Gastroesophageal sphincter (tissue), 4 donors: Measurements from ENCODE around the gene MACF1. TPM values are rescaled to one million over a fixed set of nuclear protein-coding genes. Genes with fewer than 3 reads are reported as not detected.
A peak's percentile ranks its signal among the peaks of the same experiment; 100 is the strongest.

Source experiments
- ATAC-seq: fragments of 150-250 bp; one replicate; pipeline ENCODE4 v1.9.1; 2016; ENCODE audit warnings: mild to moderate bottlenecking, moderate library complexity
- H3K27ac ChIP-seq, 4 donors: fragments of 200-600 bp; sonication (generic) in 3 of 4; 1 replicate in 3 of 4; 2 replicates in 1 of 4; pipeline ENCODE4 v1.5.1; 2016 to 2019
- H3K27me3 ChIP-seq: fragments of 200-600 bp; sonication (generic); one replicate; pipeline ENCODE4 v1.5.1; 2019
- H3K36me3 ChIP-seq, 2 donors: fragments of 200-600 bp; sonication (generic); one replicate each; pipeline ENCODE4 v1.5.1; 2019; ENCODE audit warnings: control low read depth in 1 of 2
- H3K4me1 ChIP-seq, 3 donors: fragments of 200-600 bp; sonication (generic); 1 replicate in 2 of 3; 2 replicates in 1 of 3; pipeline ENCODE4 v1.5.1; 2016 to 2019; ENCODE audit warnings: control low read depth in 2 of 3
- H3K4me3 ChIP-seq, 2 donors: fragments of 200-600 bp; sonication (generic); one replicate each; pipeline ENCODE4 v1.5.1; 2019; ENCODE audit warnings: mild to moderate bottlenecking in 1 of 2, moderate library complexity in 1 of 2
- H3K9me3 ChIP-seq, 3 donors: fragments of 200-600 bp; sonication (generic); one replicate each; pipeline ENCODE4 v1.5.1; 2017 to 2019; ENCODE audit warnings: control low read depth in 2 of 3
- CTCF ChIP-seq, 4 experiments: fragments of 200-600 bp in 2 of 4; fragments of 450-650 bp in 2 of 4; sonication (generic) in 1 of 4; IDR thresholded peaks; one replicate each; pipeline ENCODE4 v1.5.1; 2017 to 2019; ENCODE audit warnings: antibody characterized with exemption in 4 of 4, mild to moderate bottlenecking in 2 of 4, moderate library complexity in 2 of 4
- EP300 ChIP-seq: sonication (generic); formaldehyde crosslinking; IDR thresholded peaks from one replicate; pipeline ENCODE4 v1.6.1; 2017; ENCODE audit warnings: antibody characterized with exemption, mild to moderate bottlenecking
- POLR2A ChIP-seq, 2 donors: fragments of 450-650 bp; IDR thresholded peaks; one replicate each; pipeline ENCODE4 v1.6.1; 2017; ENCODE audit warnings: antibody characterized with exemption in 2 of 2, mild to moderate bottlenecking in 2 of 2, moderate library complexity in 1 of 2
- POLR2AphosphoS5 ChIP-seq: sonication (generic); formaldehyde crosslinking; IDR thresholded peaks from one replicate; pipeline ENCODE4 v1.6.1; 2017; ENCODE audit warnings: antibody characterized with exemption
- WGBS, 2 donors: methylation state at CpG; one replicate each; pipeline ENCODE4 v1.1.5; 2018; ENCODE audit warnings: low coverage in 1 of 2; 5-methylcytosine and 5-hydroxymethylcytosine counted together
- total RNA-seq, 4 donors: library from RNA; depleted of rRNA; stranded (reverse); fragments of >200 nt; gene quantifications; one replicate each; pipeline ENCODE4 v1.1.0, GENCODE V29; 2016

MACF1 gene
- total RNA-seq, 4 donors from 2014 or later = 454 to 752 (median 541) TPM

- no peaks in the 10 kb centered on the region for H3K9me3 ChIP-seq
- no peaks in the 10 kb centered on the region for H3K36me3 ChIP-seq
- 40 to 52% methylated on average over 4 to 7 of the region's 11 CpGs for WGBS, 2 donors
- H3K4me1 ChIP-seq = peaks cover 31 to 88% (median 32%) of the 10 kb centered on the region in 3 donors
- H3K4me3 ChIP-seq = peak overlapping the region; percentile 11 to 22
- H3K27me3 ChIP-seq = no peaks in the 10 kb centered on the region
- peak; percentile 13 for ATAC-seq
- TF ChIP-seq POLR2AphosphoS5 = no peak
- no peak for TF ChIP-seq CTCF (IDR thresholded peaks at IDR 0.05)
- TF ChIP-seq EP300 = no peak
- no peak for TF ChIP-seq POLR2A (IDR thresholded peaks at IDR 0.05)
- H3K27ac ChIP-seq = peak overlapping the region; percentile 55 to 76 (median 67)
These were observed 10.7 kb downstream of the MACF1 start for GRCh38 chr1:39214998-39215873.

- WGBS, 2 donors = 59 to 66% methylated on average over 4 of the region's 4 CpGs
- Histone ChIP-seq H3K27me3 (no peaks in the 10 kb centered on the region), H3K27ac (peak overlapping the region in 3 of 4 donors; percentile 64 to 76 (median 70)), H3K4me1 (peaks cover 31 to 83% (median 32%) of the 10 kb centered on the region in 3 donors), H3K36me3 (no peaks in the 10 kb centered on the region), H3K9me3 (no peaks in the 10 kb centered on the region), H3K4me3 (no peak overlapping the region)
- TF ChIP-seq POLR2A (IDR thresholded peaks at IDR 0.05) (no peak), CTCF (IDR thresholded peaks at IDR 0.05) (no peak), POLR2AphosphoS5 (no peak), EP300 (no peak)
- no peak for ATAC-seq
These were observed 12.3 kb downstream of the MACF1 start for GRCh38 chr1:39216771-39217170.

DNA sequence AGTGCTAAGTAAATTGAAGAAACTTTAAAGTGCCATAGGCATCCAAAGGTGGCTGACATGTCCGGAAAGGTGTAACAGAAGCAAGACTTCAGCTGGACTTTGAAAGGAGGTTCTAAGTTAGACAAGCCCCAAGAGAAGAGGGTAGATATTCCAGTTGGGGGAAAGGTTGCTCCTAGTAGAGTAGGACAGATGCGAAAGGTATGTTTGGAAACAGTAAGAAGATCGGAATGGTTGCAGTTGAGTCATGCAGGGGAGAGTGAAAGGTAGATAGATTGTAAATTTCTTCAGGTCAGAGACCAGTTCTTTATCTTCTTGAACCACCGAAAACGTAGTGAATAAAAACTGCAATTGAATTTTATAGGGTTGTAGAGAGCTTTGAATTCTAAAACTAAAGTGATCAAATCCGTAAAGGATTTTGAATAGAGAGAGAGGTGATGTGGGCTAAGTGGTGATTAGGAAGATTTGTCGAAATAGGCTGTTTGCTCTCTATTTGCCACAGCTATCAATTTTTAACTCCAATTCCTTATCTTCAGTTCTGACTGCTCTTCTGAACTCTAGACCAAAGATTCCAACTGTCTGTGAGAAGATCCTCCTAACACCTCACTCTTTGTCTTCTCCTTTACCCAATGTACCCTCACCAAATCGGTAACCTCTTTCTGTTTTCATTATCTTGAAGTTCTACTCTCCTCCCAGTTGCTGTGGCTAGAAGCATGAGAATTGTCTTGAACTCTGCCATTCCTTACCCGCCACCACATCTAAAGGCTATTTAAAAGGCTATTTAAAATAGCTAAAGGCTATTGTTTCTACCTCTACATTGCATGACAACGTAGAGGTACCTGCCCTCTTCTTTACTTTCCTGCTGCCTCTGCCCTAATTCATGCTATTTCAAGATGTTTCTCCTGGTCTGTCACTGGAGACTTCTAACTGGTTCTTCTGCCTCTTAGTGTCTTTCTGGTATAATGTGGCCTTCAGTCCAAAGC lies 16.7 kb downstream of the MACF1 start:
- no peak overlapping the region for H3K27ac ChIP-seq
- no peaks in the 10 kb centered on the region for H3K27me3 ChIP-seq
- H3K4me1 ChIP-seq = peaks cover 5 to 67% (median 9%) of the 10 kb centered on the region in 3 donors
- H3K4me3 ChIP-seq = no peak overlapping the region
- 88 to 91% methylated on average over 10 of the region's 10 CpGs for WGBS, 2 donors
- ATAC-seq = no peak
- H3K9me3 ChIP-seq = no peaks in the 10 kb centered on the region
- TF ChIP-seq POLR2AphosphoS5 (no peak), CTCF (IDR thresholded peaks at IDR 0.05) (no peak), POLR2A (IDR thresholded peaks at IDR 0.05) (no peak), EP300 (no peak)
- H3K36me3 ChIP-seq = no peaks in the 10 kb centered on the region

GRCh38 chr1:39224295-39224829 lies 19.9 kb downstream of the MACF1 start:
- Histone ChIP-seq H3K27ac (peak overlapping the region in 1 of 4 donors; percentile 12), H3K4me3 (no peak overlapping the region), H3K27me3 (no peaks in the 10 kb centered on the region), H3K9me3 (no peaks in the 10 kb centered on the region), H3K4me1 (peaks cover 0 to 57% (median under 1%) of the 10 kb centered on the region in 3 donors), H3K36me3 (no peaks in the 10 kb centered on the region)
- TF ChIP-seq CTCF (IDR thresholded peaks at IDR 0.05) (no peak), POLR2A (IDR thresholded peaks at IDR 0.05) (no peak), POLR2AphosphoS5 (no peak), EP300 (no peak)
- no peak for ATAC-seq
